HepG2 (cell line): ENCODE measurements around the gene PPARA. TPM values are rescaled to one million over a fixed set of nuclear protein-coding genes. Genes with fewer than 3 reads are reported as not detected.
A peak's percentile ranks its signal among the peaks of the same experiment; 100 is the strongest.

Experiments
- ATAC-seq: fragments of 200-7000 bp; cut with Tn5 transposase; 3 replicates; pipeline ENCODE4 v1.9.1; 2020; ENCODE audit warnings: mild to moderate bottlenecking, moderate library complexity
- BruUV-seq: library from RNA; stranded (reverse); fragments of 400-500 nt; replicated peaks from 2 replicates; lab custom pipeline; 2021; lab: Mats Ljungman, UMichigan
- CTCF ChIA-PET: fragments of 300-600 bp; formaldehyde crosslinking; extraction: SDS; loops from one replicate; lab custom pipeline; 2021; ENCODE audit warnings: low total read pairs, inconsistent platforms, low intra/inter-chr PET ratio; lab: Yijun Ruan, JAX
- POLR2A ChIA-PET: fragments of 350-600 bp; sonication (Branson Sonifier 250); formaldehyde crosslinking; loops from one replicate; lab custom pipeline; 2020; ENCODE audit warnings: antibody characterized with exemption, inconsistent platforms; lab: Yijun Ruan, JAX
- DNase-seq: peaks from one replicate; pipeline ENCODE4 v3.0.0-alpha.2; 2015; ENCODE audit warnings: low spot score
- FAIRE-seq: peaks from 3 replicates; lab custom pipeline; 2011; peaks lifted over from hg19 to GRCh38; lab: Jason Lieb, UNC
- H2AFZ ChIP-seq: one replicate; pipeline ENCODE4 v1.6.1; 2011; ENCODE audit warnings: low read length, inconsistent platforms
- H3K27ac ChIP-seq: fragments of 300-600 bp; 3 replicates; pipeline ENCODE4 v1.8.0; 2011; ENCODE audit warnings: mixed run types, mild to moderate bottlenecking, mixed read lengths, low read length, inconsistent platforms; ENCODE audit not compliant: insufficient read depth; ENCODE audit errors: extremely low read length
- H3K27me3 ChIP-seq, 2 experiments: fragments of 200-600 bp in 1 of 2; 2 replicates in 1 of 2; 3 replicates in 1 of 2; pipeline versions ENCODE4 v1.6.0 to v1.8.0; 2011; ENCODE audit warnings: low read length in 2 of 2, mild to moderate bottlenecking in 2 of 2, moderate library complexity in 2 of 2, inconsistent platforms in 1 of 2; ENCODE audit not compliant: insufficient read depth in 2 of 2, control insufficient read depth in 1 of 2
- H3K36me3 ChIP-seq, 2 experiments: fragments of 200-600 bp in 1 of 2; replicated peaks in 1 of 2; 2 replicates in 1 of 2; 3 replicates in 1 of 2; pipeline versions ENCODE4 v1.5.1 to v1.8.0; 2011; ENCODE audit warnings: low read length in 2 of 2, inconsistent platforms in 1 of 2; ENCODE audit not compliant: insufficient read depth in 2 of 2, control insufficient read depth in 1 of 2
- H3K4me1 ChIP-seq: 2 replicates; pipeline ENCODE4 v1.5.1; 2012; ENCODE audit warnings: low read length, inconsistent platforms; ENCODE audit not compliant: insufficient read depth
- H3K4me2 ChIP-seq: 2 replicates; pipeline ENCODE4 v1.6.0; 2011; ENCODE audit warnings: low read depth, low read length, inconsistent platforms
- H3K4me3 ChIP-seq, 3 experiments: fragments of 200-600 bp in 1 of 3; sonication (generic), shearing (Covaris generic) in 1 of 3; replicated peaks in 1 of 3; 2 replicates each; pipeline ENCODE4 v1.5.1; 2011 to 2016; ENCODE audit warnings: low read length in 3 of 3, inconsistent platforms in 2 of 3, low read depth in 2 of 3, mild to moderate bottlenecking in 2 of 3, control low read depth in 1 of 3, mixed read lengths in 1 of 3; ENCODE audit not compliant: insufficient read depth in 1 of 3
- H3K79me2 ChIP-seq: one replicate; pipeline ENCODE4 v1.6.1; 2011; ENCODE audit warnings: low read length, inconsistent platforms; ENCODE audit not compliant: insufficient read depth
- H3K9ac ChIP-seq: 2 replicates; pipeline ENCODE4 v1.6.0; 2011; ENCODE audit warnings: mild to moderate bottlenecking, low read depth, low read length, inconsistent platforms; ENCODE audit not compliant: insufficient read depth
- H3K9me3 ChIP-seq: 2 replicates; pipeline ENCODE4 v1.5.1; 2012; ENCODE audit warnings: mild to moderate bottlenecking, low read length
- H4K20me1 ChIP-seq: 2 replicates; pipeline ENCODE4 v1.6.0; 2011; ENCODE audit warnings: inconsistent platforms, mild to moderate bottlenecking, low read length, moderate library complexity; ENCODE audit not compliant: insufficient read depth
- HNRNPL ChIP-seq: fragments of 200-400 bp; formaldehyde crosslinking; IDR thresholded peaks from 2 replicates; pipeline ENCODE4 v1.6.1; 2017; ENCODE audit warnings: mild to moderate bottlenecking, low read depth, low read length
- MLX ChIP-seq: IDR thresholded peaks from 2 replicates; pipeline ENCODE4 v1.6.1; 2016
- NFYB ChIP-seq: sonication (generic); formaldehyde crosslinking; IDR thresholded peaks from 2 replicates; pipeline ENCODE4 v1.4.0; 2020; ENCODE audit warnings: missing genetic modification reagents
- NFYC ChIP-seq: IDR thresholded peaks from 2 replicates; pipeline ENCODE4 v1.6.1; 2016; ENCODE audit warnings: missing genetic modification reagents, missing compliant biosample characterization
- POLR2AphosphoS2 ChIP-seq: IDR thresholded peaks from 2 replicates; pipeline ENCODE4 v1.6.1; 2011; ENCODE audit warnings: low read depth, low read length, improper control_type of control experiment
- RBAK ChIP-seq: sonication (generic); formaldehyde crosslinking; IDR thresholded peaks from 2 replicates; pipeline ENCODE4 v1.5.1; 2020; ENCODE audit warnings: mild to moderate bottlenecking, missing genetic modification reagents
- RBFOX2 ChIP-seq: fragments of 200-400 bp; formaldehyde crosslinking; IDR thresholded peaks from 2 replicates; pipeline ENCODE4 v1.6.1; 2017; ENCODE audit warnings: low read depth, mild to moderate bottlenecking, low read length
- RBM22 ChIP-seq: fragments of 200-400 bp; formaldehyde crosslinking; optimal IDR thresholded peaks from 2 replicates; pipeline ENCODE3; 2017; ENCODE audit warnings: mild to moderate bottlenecking, low read length, moderate library complexity
- ZBTB2 ChIP-seq: sonication (generic); formaldehyde crosslinking; IDR thresholded peaks from 2 replicates; pipeline ENCODE4 v1.8.0; 2022; ENCODE audit warnings: low read depth, missing genetic modification reagents
- ZNF12 ChIP-seq: sonication (generic); formaldehyde crosslinking; IDR thresholded peaks from 2 replicates; pipeline ENCODE4 v1.5.0; 2020; ENCODE audit warnings: missing genetic modification reagents
- WGBS: methylation state at CpG from one replicate; pipeline ENCODE4 v1.1.6; 2017; ENCODE audit warnings: low lambda C conversion rate; 5-methylcytosine and 5-hydroxymethylcytosine counted together
- in situ Hi-C: cut with HindIII; loops from 2 replicates; pipeline ENCODE4 v1.10.0; 2017; ENCODE audit warnings: low pct_unique_long_range_greater_than_20kb; ENCODE audit not compliant: extremely low pct_ligation_motif_present
- intact Hi-C: fragments of 100-400 bp; cut with micrococcal nuclease; formaldehyde crosslinking; loops from one replicate; pipeline ENCODE4 v1.10.0; 2022; ENCODE audit not compliant: unreplicated experiment
- polyA plus RNA-seq, 8 experiments: library from polyadenylated mRNA; depleted of rRNA in 3 of 8; stranded (reverse) in 7 of 8; unstranded in 1 of 8; fragments of >200 nt; fragmentation: Illumina TruSeq in 4 of 8; extraction: Trizol in 4 of 8; gene quantifications; 2 replicates each; pipeline versions ENCODE4 v1.2.1 to v1.2.3, GENCODE V29; 2011 to 2016; ENCODE audit warnings: low read depth in 4 of 8, missing spikeins in 1 of 8, mixed read lengths in 1 of 8; ENCODE audit not compliant: insufficient read depth in 1 of 8
- total RNA-seq, 5 experiments: library from RNA; depleted of rRNA; stranded (reverse); fragments of >200 nt; fragmentation: Illumina TruSeq; extraction: Trizol; gene quantifications; 2 replicates each; pipeline ENCODE4 v1.2.3, GENCODE V29; 2016; ENCODE audit warnings: low read depth in 1 of 5
- TF ChIP-seq, protein P1 (sequence below), 2 experiments: sonication (generic) in 1 of 2; formaldehyde crosslinking in 1 of 2; IDR thresholded peaks; 2 replicates each; pipeline versions ENCODE4 v1.5.1 to v1.6.1; 2011 to 2020; ENCODE audit warnings: borderline replicate concordance in 1 of 2, low read depth in 1 of 2, low read length in 1 of 2, mild to moderate bottlenecking in 1 of 2, missing genetic modification reagents in 1 of 2, moderate library complexity in 1 of 2

Gene PPARA
- total and polyA plus RNA-seq, 2 of the 13 experiments (the other 11 are each of a cell fraction or from before 2014, with no cell fraction given): 18.2 to 24.7 TPM

DNA sequence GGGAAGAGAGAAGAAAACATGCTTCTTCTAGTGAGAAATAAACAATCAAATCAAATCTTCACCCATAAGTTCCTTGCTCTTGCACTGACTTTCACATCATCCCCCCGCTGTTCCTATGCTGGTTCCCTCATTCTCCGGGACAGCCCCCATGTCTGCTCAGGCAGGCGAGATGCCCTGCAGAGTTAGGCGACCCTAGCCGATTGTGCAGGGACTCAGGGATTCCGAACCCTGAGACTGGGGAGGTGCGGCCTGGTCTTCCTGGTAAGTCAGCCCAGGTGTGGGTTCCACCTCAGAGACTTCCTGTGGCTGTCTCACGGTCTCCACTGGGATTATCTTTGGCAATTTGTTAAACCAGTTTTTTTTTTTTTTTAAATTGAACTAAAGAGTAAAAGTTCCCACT lies 124.1 kb downstream of the PPARA start:
- no peaks in the 10 kb centered on the region for H3K27me3 ChIP-seq
- DNase-seq: no peak
- no peaks in the 10 kb centered on the region for H3K9me3 ChIP-seq
- no peak for FAIRE-seq
- CTCF ChIA-PET: no interaction called here
- H3K9ac ChIP-seq: no peak overlapping the region
- H3K4me3 ChIP-seq: no peak overlapping the region
- peaks cover 29% of the 10 kb centered on the region for H4K20me1 ChIP-seq
- in situ Hi-C loops: no loop called here
- H3K36me3 ChIP-seq: peaks cover 43 to 90% of the 10 kb centered on the region in 2 experiments
- ATAC-seq: no peak
- no peak for TF ChIP-seq ZBTB2 (CRISPR knock-in tag)
- TF ChIP-seq RBM22: peak; percentile 77
- 96% methylated on average over 8 of the region's 8 CpGs for WGBS
- POLR2A ChIA-PET: interaction anchor here (0.8 to 1.4 kb wide), 2 partner anchors 24 to 73 kb away, joined by 4 to 7 read pairs; partner anchors contain the start of gene CDPF1
- H2AFZ ChIP-seq: no peak overlapping the region
- H3K79me2 ChIP-seq: peaks cover 15% of the 10 kb centered on the region
- intact Hi-C loops: no loop called here
- H3K4me1 ChIP-seq: peaks cover 15% of the 10 kb centered on the region
- no peak overlapping the region for H3K27ac ChIP-seq
- H3K4me2 ChIP-seq: no peak overlapping the region
- no TSS peak for BruUV-seq

DNA sequence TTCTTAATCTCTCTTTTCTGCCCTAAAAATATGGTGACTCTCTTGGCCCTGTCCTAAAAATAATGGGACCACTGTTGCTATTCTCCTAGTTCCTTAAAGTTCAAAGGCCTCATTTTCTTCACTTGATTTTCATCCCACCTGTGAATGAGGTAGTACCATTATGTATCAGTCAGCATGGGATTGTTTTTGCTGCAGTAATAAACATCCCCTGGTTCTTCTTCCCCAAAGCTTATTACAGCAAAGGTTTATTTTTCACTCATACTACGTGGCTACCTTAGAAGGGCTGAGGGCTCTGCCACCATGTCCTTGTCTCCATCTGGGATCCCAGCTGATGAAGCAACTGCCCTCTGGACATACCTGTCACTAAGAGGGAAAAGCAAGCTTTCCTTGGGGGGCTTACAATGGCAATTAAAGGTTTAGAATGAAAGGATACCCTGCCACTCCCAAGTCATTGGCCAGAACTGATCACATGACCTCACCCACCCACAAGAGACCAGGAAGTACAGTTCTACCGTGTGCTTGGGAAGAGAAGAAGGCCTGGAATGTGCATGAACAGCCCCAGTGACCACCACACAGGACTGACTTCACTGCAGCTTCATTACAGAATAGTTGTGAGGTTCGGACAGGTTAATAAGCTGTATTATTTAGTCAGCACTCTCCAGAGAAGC lies 125.3 kb downstream of the PPARA start:
- Histone ChIP-seq H3K4me1 (peaks cover 2% of the 10 kb centered on the region; the same call in 1 of the 2 replicates), H4K20me1 (peaks cover 22% of the 10 kb centered on the region), H3K36me3 (peaks cover 50 to 92% of the 10 kb centered on the region in 2 experiments), H3K9me3 (no peaks in the 10 kb centered on the region), H3K4me2 (no peak overlapping the region), H3K4me3 (no peak overlapping the region), H3K79me2 (peaks cover 5% of the 10 kb centered on the region), H2AFZ (no peak overlapping the region), H3K27ac (no peak overlapping the region), H3K27me3 (no peaks in the 10 kb centered on the region), H3K9ac (no peak overlapping the region)
- TF ChIP-seq MLX (no peak), ZNF12 (CRISPR knock-in tag) (peak; percentile 98), HNRNPL (no peak), RBFOX2 (peak; percentile 11; the same call in 1 of the 2 replicates), NFYC (CRISPR knock-in tag) (peak; percentile 61), RBAK (peak; percentile 94), NFYB (CRISPR knock-in tag) (peak; percentile 81), POLR2AphosphoS2 (peak; percentile 19; the same call in 1 of the 2 replicates)
- TF ChIP-seq, protein P1, sequence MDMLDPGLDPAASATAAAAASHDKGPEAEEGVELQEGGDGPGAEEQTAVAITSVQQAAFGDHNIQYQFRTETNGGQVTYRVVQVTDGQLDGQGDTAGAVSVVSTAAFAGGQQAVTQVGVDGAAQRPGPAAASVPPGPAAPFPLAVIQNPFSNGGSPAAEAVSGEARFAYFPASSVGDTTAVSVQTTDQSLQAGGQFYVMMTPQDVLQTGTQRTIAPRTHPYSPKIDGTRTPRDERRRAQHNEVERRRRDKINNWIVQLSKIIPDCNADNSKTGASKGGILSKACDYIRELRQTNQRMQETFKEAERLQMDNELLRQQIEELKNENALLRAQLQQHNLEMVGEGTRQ (IDR thresholded peaks at IDR 0.05; ENCODE audit: low read depth, low read length): 0 out of 2 replicates have a peak, but pooled peaks have one; percentile 14
- TF ChIP-seq, protein P1 (CRISPR knock-in tag; IDR thresholded peaks at IDR 0.05; ENCODE audit: borderline replicate concordance): no peak; the same call in 1 of the 2 replicates
- intact Hi-C loops (no loop called here), in situ Hi-C loops (no loop called here)
- ChIA-PET POLR2A (interaction anchor here (1.3 to 6.2 kb wide), 2 partner anchors 7 to 10 kb away, joined by 4 to 41 read pairs; partner anchors contain the start of gene TTC38), CTCF (no interaction called here)
- no TSS peak for BruUV-seq
- DNase-seq (no peak), FAIRE-seq (no peak), ATAC-seq (peak; percentile 9; the same call in 1 of the 3 replicates)
- WGBS: 88% methylated on average over 3 of the region's 3 CpGs
